GM23338 (cell line): ENCODE results near the gene FHIT. TPM values are rescaled to one million over a fixed set of nuclear protein-coding genes. Genes with fewer than 3 reads are reported as not detected.

Experiments
- ATAC-seq: fragments of 200-7000 bp; cut with Tn5 transposase; 3 replicates; pipeline ENCODE4 v1.9.1; 2020
- DNase-seq: peaks from one replicate; pipeline ENCODE4 v3.0.0-alpha.2; 2015; ENCODE audit warnings: low spot score
- H2AFZ ChIP-seq: fragments of 200-600 bp; sonication (generic); 2 replicates; pipeline ENCODE4 v1.8.0; 2016; ENCODE audit warnings: antibody characterized with exemption, mild to moderate bottlenecking, moderate library complexity
- H3F3A ChIP-seq: fragments of 200-600 bp; sonication (generic); replicated peaks from 2 replicates; pipeline ENCODE4 v1.8.0; 2017; ENCODE audit warnings: antibody characterized with exemption, mixed run types, low read depth
- H3K27ac ChIP-seq: fragments of 200-600 bp; sonication (generic); 2 replicates; pipeline ENCODE4 v1.6.1; 2016; ENCODE audit warnings: low read depth
- H3K27me3 ChIP-seq: fragments of 200-600 bp; sonication (generic); 2 replicates; pipeline ENCODE4 v1.8.0; 2016; ENCODE audit warnings: mild to moderate bottlenecking, mixed run types, moderate library complexity; ENCODE audit not compliant: insufficient read depth
- H3K36me3 ChIP-seq: fragments of 200-600 bp; sonication (generic); 2 replicates; pipeline ENCODE4 v1.8.0; 2016; ENCODE audit warnings: mild to moderate bottlenecking; ENCODE audit not compliant: insufficient read depth
- H3K4me1 ChIP-seq: fragments of 200-600 bp; sonication (generic); 2 replicates; pipeline ENCODE4 v1.8.0; 2016; ENCODE audit warnings: mild to moderate bottlenecking, moderate library complexity; ENCODE audit not compliant: insufficient read depth
- H3K4me2 ChIP-seq: fragments of 200-600 bp; sonication (generic); 2 replicates; pipeline ENCODE4 v1.7.1; 2017; ENCODE audit warnings: mixed run types
- H3K4me3 ChIP-seq: fragments of 200-600 bp; sonication (generic); 2 replicates; pipeline ENCODE4 v1.6.1; 2016; ENCODE audit warnings: mixed run types
- H3K79me2 ChIP-seq: fragments of 200-600 bp; sonication (generic); replicated peaks from 2 replicates; pipeline ENCODE4 v1.8.0; 2017; ENCODE audit warnings: mild to moderate bottlenecking; ENCODE audit not compliant: insufficient read depth
- H3K9me2 ChIP-seq: fragments of 200-600 bp; sonication (generic); 2 replicates; pipeline ENCODE4 v1.8.0; 2017; ENCODE audit not compliant: insufficient read depth
- H4K20me1 ChIP-seq: fragments of 200-600 bp; sonication (generic); replicated peaks from 2 replicates; pipeline ENCODE4 v1.8.0; 2017; ENCODE audit warnings: mild to moderate bottlenecking; ENCODE audit not compliant: insufficient read depth
- H3K27ac Mint-ChIP-seq: 2 replicates; pipeline ENCODE4 v1.8.0; 2020; ENCODE audit warnings: inconsistent platforms, mild to moderate bottlenecking, moderate library complexity, mixed read lengths
- H3K27me3 Mint-ChIP-seq: 3 replicates; pipeline ENCODE4 v1.8.0; 2022; ENCODE audit warnings: low read depth, mild to moderate bottlenecking, moderate library complexity, mixed read lengths, inconsistent platforms; ENCODE audit not compliant: insufficient read depth, poor library complexity
- H3K36me3 Mint-ChIP-seq: 3 replicates; pipeline ENCODE4 v1.8.0; 2021; ENCODE audit warnings: low read depth, mild to moderate bottlenecking, inconsistent platforms, moderate library complexity, mixed read lengths
- H3K4me1 Mint-ChIP-seq: 3 replicates; pipeline ENCODE4 v1.8.0; 2020; ENCODE audit warnings: mild to moderate bottlenecking, inconsistent platforms, mixed read lengths
- H3K4me3 Mint-ChIP-seq: 3 replicates; pipeline ENCODE4 v1.8.0; 2021; ENCODE audit warnings: moderate library complexity, mild to moderate bottlenecking, inconsistent platforms, mixed read lengths
- H3K9me3 Mint-ChIP-seq: 3 replicates; pipeline ENCODE4 v1.8.0; 2020; ENCODE audit warnings: moderate library complexity, mild to moderate bottlenecking, inconsistent platforms, mixed read lengths
- CREB1 ChIP-seq: fragments of 250-450 bp; sonication (Bioruptor Pico); IDR thresholded peaks from 2 replicates; pipeline ENCODE4 v1.5.0; 2020; ENCODE audit warnings: low read depth, mild to moderate bottlenecking, moderate library complexity
- ETS1 ChIP-seq: IDR thresholded peaks from 2 replicates; pipeline ENCODE4 v1.6.1; 2016; ENCODE audit warnings: antibody characterized with exemption
- EZH2 ChIP-seq: fragments of 200-600 bp; sonication (generic); IDR thresholded peaks from one replicate; pipeline ENCODE4 v1.8.0; 2017; ENCODE audit warnings: antibody characterized with exemption, mild to moderate bottlenecking, low read depth; ENCODE audit not compliant: unreplicated experiment
- EZH2phosphoT487 ChIP-seq: fragments of 200-600 bp; sonication (generic); IDR thresholded peaks from one replicate; pipeline ENCODE4 v1.8.1; 2018; ENCODE audit warnings: antibody characterized with exemption; ENCODE audit not compliant: unreplicated experiment
- JUNB ChIP-seq: IDR thresholded peaks from one replicate; pipeline ENCODE4 v1.6.1; 2016; ENCODE audit warnings: antibody characterized with exemption; ENCODE audit not compliant: unreplicated experiment
- NANOG ChIP-seq: IDR thresholded peaks from 2 replicates; pipeline ENCODE4 v1.6.1; 2016; ENCODE audit warnings: antibody characterized with exemption, borderline replicate concordance
- POLR2AphosphoS5 ChIP-seq: IDR thresholded peaks from 2 replicates; pipeline ENCODE4 v1.6.1; 2016; ENCODE audit warnings: antibody characterized with exemption, low read depth
- REST ChIP-seq: IDR thresholded peaks from one replicate; pipeline ENCODE4 v1.6.1; 2018; ENCODE audit warnings: antibody characterized with exemption; ENCODE audit not compliant: unreplicated experiment
- STAT1 ChIP-seq: IDR thresholded peaks from one replicate; pipeline ENCODE4 v1.6.1; 2016; ENCODE audit warnings: antibody characterized with exemption; ENCODE audit not compliant: unreplicated experiment
- ZNF114 ChIP-seq: fragments of 250-450 bp; sonication (Bioruptor Pico); IDR thresholded peaks from 2 replicates; pipeline ENCODE4 v1.5.0; 2020; ENCODE audit warnings: mild to moderate bottlenecking, moderate library complexity
- ZNF331 ChIP-seq: fragments of 250-450 bp; sonication (Bioruptor Pico); IDR thresholded peaks from 2 replicates; pipeline ENCODE4 v1.5.0; 2020; ENCODE audit warnings: low read depth, mild to moderate bottlenecking, moderate library complexity
- polyA plus RNA-seq: library from polyadenylated mRNA; unstranded; fragments of >200 nt; fragmentation: Nextera tagmentation; extraction: Ambion mirVana; gene quantifications from 2 replicates; pipeline ENCODE4 v1.2.1, GENCODE V29; 2016
- total RNA-seq: library from RNA; depleted of rRNA; stranded (reverse); fragments of >200 nt; shearing (Covaris generic); gene quantifications from 2 replicates; pipeline ENCODE4 v1.2.3, GENCODE V29; 2014

Gene FHIT
- total and polyA plus RNA-seq, 2 experiments from 2014 or later: 3.0 to 8.3 TPM

- H3K27ac ChIP-seq: no peak overlapping the region
- no peak for ATAC-seq
- no peaks in the 10 kb centered on the region for H3K36me3 Mint-ChIP-seq
These were observed 637.4 kb downstream of the FHIT start for GRCh38 chr3:60613769-60614303.

GRCh38 chr3:60610441-60611112 is 640.7 kb downstream of the FHIT start:
- Histone ChIP-seq H3K27me3 (no peaks in the 10 kb centered on the region), H3K79me2 (no peaks in the 10 kb centered on the region), H2AFZ (no peak overlapping the region), H3K4me3 (no peak overlapping the region), H3K4me1 (peaks cover 10% of the 10 kb centered on the region), H3K4me2 (no peak overlapping the region), H4K20me1 (no peaks in the 10 kb centered on the region), H3F3A (no peaks in the 10 kb centered on the region), H3K9me2 (no peaks in the 10 kb centered on the region), H3K36me3 (no peaks in the 10 kb centered on the region; the same call in 1 of the 2 replicates), H3K27ac (no peak overlapping the region)
- Mint-ChIP-seq H3K36me3 (no peaks in the 10 kb centered on the region), H3K9me3 (no peaks in the 10 kb centered on the region; the same call in 2 of the 3 replicates), H3K27me3 (peaks cover 1% of the 10 kb centered on the region), H3K4me1 (peaks cover 13% of the 10 kb centered on the region), H3K27ac (no peak overlapping the region), H3K4me3 (no peak overlapping the region)
- no peak for DNase-seq
- ATAC-seq: no peak
- TF ChIP-seq NANOG (no peak), STAT1 (no peak), EZH2 (no peak), ZNF114 (CRISPR knock-in tag) (no peak), EZH2phosphoT487 (no peak), POLR2AphosphoS5 (no peak), CREB1 (CRISPR knock-in tag) (no peak), ZNF331 (no peak), JUNB (no peak), REST (no peak), ETS1 (no peak)

More at GRCh38 chr3:60613769-60614303, 637.4 kb downstream of the FHIT start:
- Histone ChIP-seq H3K9me2 (no peaks in the 10 kb centered on the region), H3K4me3 (no peak overlapping the region), H4K20me1 (no peaks in the 10 kb centered on the region), H3K4me2 (no peak overlapping the region), H3K4me1 (peaks cover 10% of the 10 kb centered on the region), H3F3A (no peaks in the 10 kb centered on the region), H3K79me2 (no peaks in the 10 kb centered on the region), H2AFZ (no peak overlapping the region), H3K27me3 (no peaks in the 10 kb centered on the region), H3K36me3 (no peaks in the 10 kb centered on the region)
- H3K27me3 Mint-ChIP-seq: no peaks in the 10 kb centered on the region
- peaks cover 11% of the 10 kb centered on the region for H3K4me1 Mint-ChIP-seq
- no peak overlapping the region for H3K4me3 Mint-ChIP-seq
- no peak for DNase-seq
- no peak for TF ChIP-seq ETS1
- TF ChIP-seq CREB1 (CRISPR knock-in tag): no peak
- no peak overlapping the region for H3K27ac Mint-ChIP-seq
- H3K9me3 Mint-ChIP-seq: no peaks in the 10 kb centered on the region; the same call in 2 of the 3 replicates
